SK-N-MC (cell line): ENCODE measurements around the gene SSU72.

Experiments used
- DNase-seq: peaks from one replicate; pipeline ENCODE4 v3.0.0-alpha.2; 2011; ENCODE audit warnings: low read depth, low spot score
- H3K27ac ChIP-seq: fragments of 200-600 bp; sonication (generic); 2 replicates; pipeline ENCODE4 v1.5.1; 2016; ENCODE audit warnings: mixed run types
- H3K36me3 ChIP-seq: fragments of 200-600 bp; sonication (generic); 2 replicates; pipeline ENCODE4 v1.6.1; 2017; ENCODE audit warnings: antibody characterized with exemption, low read length, mixed read lengths; ENCODE audit not compliant: insufficient read depth
- H3K4me3 ChIP-seq: fragments of 200-600 bp; sonication (generic); 2 replicates; pipeline ENCODE4 v1.5.1; 2016
- H3K9ac ChIP-seq: fragments of 200-600 bp; sonication (generic); 2 replicates; pipeline ENCODE4 v1.8.0; 2017; ENCODE audit warnings: mixed run types, mixed read lengths; ENCODE audit not compliant: insufficient read length
- H3K9me3 ChIP-seq: fragments of 200-600 bp; sonication (generic); 2 replicates; pipeline ENCODE4 v1.6.1; 2017; ENCODE audit warnings: low read depth, mild to moderate bottlenecking, antibody characterized with exemption, low read length, moderate library complexity, mixed read lengths
- EZH2 ChIP-seq: fragments of 200-600 bp; sonication (generic); IDR thresholded peaks from one replicate; pipeline ENCODE4 v1.6.1; 2017; ENCODE audit warnings: antibody characterized with exemption
- FOXP2 ChIP-seq: optimal IDR thresholded peaks from 2 replicates; pipeline ENCODE3; 2011; ENCODE audit warnings: mild to moderate bottlenecking, moderate library complexity; ENCODE audit not compliant: insufficient read depth; ENCODE audit errors: extremely low read length, control extremely low read depth
- POLR2AphosphoS5 ChIP-seq: IDR thresholded peaks from 2 replicates; pipeline ENCODE4 v1.6.1; 2012; ENCODE audit warnings: mild to moderate bottlenecking, low read depth, low read length, borderline replicate concordance

The SSU72 gene

GRCh38 chr1:1540090-1540817 lies 34.4 kb downstream of the SSU72 start, which contains the start of gene TMEM240:
TMEM240 (minus strand) TSS chr1:1540624; CDS start chr1:1540346, 278 bp downstream.
- Histone ChIP-seq H3K9ac (peak within 1 kb of the TSS; percentile 70), H3K36me3 (no peaks in the 10 kb centered on the region; the same call in 1 of the 2 replicates), H3K27ac (no peak within 1 kb of the TSS), H3K9me3 (no peaks in the 10 kb centered on the region), H3K4me3 (peak within 1 kb of the TSS; percentile 76)
- no peak for DNase-seq
- no peak for TF ChIP-seq POLR2AphosphoS5
- no peak for TF ChIP-seq FOXP2

- peak overlapping the region; percentile 76 for H3K4me3 ChIP-seq
- no peak for DNase-seq
- TF ChIP-seq FOXP2, result no peak
- TF ChIP-seq EZH2, result no peak
- TF ChIP-seq POLR2AphosphoS5, result no peak
- H3K36me3 ChIP-seq, result no peaks in the 10 kb centered on the region; the same call in 1 of the 2 replicates
- H3K9ac ChIP-seq, result peak overlapping the region; percentile 70
- no peaks in the 10 kb centered on the region for H3K9me3 ChIP-seq
- no peak overlapping the region for H3K27ac ChIP-seq
Measured at GRCh38 chr1:1539310-1540089, 35.2 kb downstream of the SSU72 start.

GRCh38 chr1:1538989-1539309 lies 35.7 kb downstream of the SSU72 start:
- no peaks in the 10 kb centered on the region; the same call in 1 of the 2 replicates for H3K36me3 ChIP-seq
- no peaks in the 10 kb centered on the region for H3K9me3 ChIP-seq
- H3K27ac ChIP-seq, result no peak overlapping the region
- no peak overlapping the region for H3K9ac ChIP-seq
- no peak for TF ChIP-seq EZH2
- no peak for TF ChIP-seq POLR2AphosphoS5
- TF ChIP-seq FOXP2, result no peak
- H3K4me3 ChIP-seq, result peak overlapping the region; percentile 76
- no peak for DNase-seq

- TF ChIP-seq POLR2AphosphoS5, result no peak
- TF ChIP-seq FOXP2, result no peak
- no peak for TF ChIP-seq EZH2
- H3K4me3 ChIP-seq, result no peak overlapping the region
- H3K9ac ChIP-seq, result no peak overlapping the region
- no peaks in the 10 kb centered on the region; the same call in 1 of the 2 replicates for H3K36me3 ChIP-seq
- no peaks in the 10 kb centered on the region for H3K9me3 ChIP-seq
- DNase-seq, result no peak
- H3K27ac ChIP-seq, result no peak overlapping the region
Measured at GRCh38 chr1:1538334-1538733, 36.3 kb downstream of the SSU72 start.

- Histone ChIP-seq H3K4me3 (no peak overlapping the region), H3K27ac (no peak overlapping the region), H3K9ac (no peak overlapping the region), H3K36me3 (no peaks in the 10 kb centered on the region; the same call in 1 of the 2 replicates), H3K9me3 (no peaks in the 10 kb centered on the region)
- TF ChIP-seq EZH2 (no peak), POLR2AphosphoS5 (no peak), FOXP2 (no peak)
- DNase-seq, result no peak
Measured at GRCh38 chr1:1537626-1538250, 36.9 kb downstream of the SSU72 start.

- TF ChIP-seq FOXP2 (no peak), POLR2AphosphoS5 (no peak), EZH2 (no peak)
- DNase-seq, result no peak
- no peak overlapping the region for H3K4me3 ChIP-seq
- no peak overlapping the region for H3K27ac ChIP-seq
- no peaks in the 10 kb centered on the region for H3K9me3 ChIP-seq
- no peaks in the 10 kb centered on the region; the same call in 1 of the 2 replicates for H3K36me3 ChIP-seq
- H3K9ac ChIP-seq, result no peak overlapping the region
Measured at GRCh38 chr1:1536938-1537546, 37.6 kb downstream of the SSU72 start.

GRCh38 chr1:1536019-1536937 lies 38.4 kb downstream of the SSU72 start:
- TF ChIP-seq EZH2 (no peak), POLR2AphosphoS5 (0 out of 2 replicates have a peak, but pooled peaks have one; percentile 13), FOXP2 (no peak)
- no peak for DNase-seq
- H3K9me3 ChIP-seq, result no peaks in the 10 kb centered on the region
- no peak overlapping the region for H3K27ac ChIP-seq
- H3K4me3 ChIP-seq, result no peak overlapping the region
- no peak overlapping the region for H3K9ac ChIP-seq
- H3K36me3 ChIP-seq, result no peaks in the 10 kb centered on the region; the same call in 1 of the 2 replicates
